Stomach (tissue), 4 donors: ENCODE measurements around the gene AZIN2.

Source experiments
- CTCF ChIP-seq, 7 experiments: fragments of 450-650 bp in 4 of 7; fragments of 200-600 bp in 3 of 7; sonication (generic) in 3 of 7; IDR thresholded peaks; one replicate each; pipeline ENCODE4 v1.5.1; 2016 to 2019; ENCODE audit warnings: antibody characterized with exemption in 7 of 7, control low read depth in 2 of 7, mild to moderate bottlenecking in 1 of 7
- POLR2A ChIP-seq, 4 donors: fragments of 450-650 bp; IDR thresholded peaks; one replicate each; pipeline ENCODE4 v1.6.1; 2016; ENCODE audit warnings: antibody characterized with exemption in 4 of 4, control low read depth in 2 of 4, mild to moderate bottlenecking in 1 of 4, moderate library complexity in 1 of 4

- no peak for TF ChIP-seq CTCF (IDR thresholded peaks at IDR 0.05)
- no peak for TF ChIP-seq POLR2A (IDR thresholded peaks at IDR 0.05)
Measured at GRCh38 chr1:33049371-33049770, 31.6 kb upstream of the AZIN2 start.
